NCI-H460 (cell line): Measurements from ENCODE around the gene PLD5. TPM values are rescaled to one million over a fixed set of nuclear protein-coding genes. Genes with fewer than 3 reads are reported as not detected.
A peak's percentile ranks its signal among the peaks of the same experiment; 100 is the strongest.
"Not testable (repeated sequence)": the region's sequence is repeated elsewhere in the genome, so short reads cannot be mapped to it uniquely, and the experiment has no call there.

Source experiments
- DNase-seq: peaks from one replicate; pipeline ENCODE4 v3.0.0-alpha.2; 2016; ENCODE audit warnings: low read depth; ENCODE audit errors: extremely low read depth
- total RNA-seq: library from RNA; depleted of rRNA; stranded (reverse); fragments of >200 nt; shearing (Covaris generic); gene quantifications from 2 replicates; pipeline ENCODE4 v1.2.3, GENCODE V29; 2014

Gene PLD5
- total RNA-seq, 1 experiment from 2014 or later = not detected

DNA sequence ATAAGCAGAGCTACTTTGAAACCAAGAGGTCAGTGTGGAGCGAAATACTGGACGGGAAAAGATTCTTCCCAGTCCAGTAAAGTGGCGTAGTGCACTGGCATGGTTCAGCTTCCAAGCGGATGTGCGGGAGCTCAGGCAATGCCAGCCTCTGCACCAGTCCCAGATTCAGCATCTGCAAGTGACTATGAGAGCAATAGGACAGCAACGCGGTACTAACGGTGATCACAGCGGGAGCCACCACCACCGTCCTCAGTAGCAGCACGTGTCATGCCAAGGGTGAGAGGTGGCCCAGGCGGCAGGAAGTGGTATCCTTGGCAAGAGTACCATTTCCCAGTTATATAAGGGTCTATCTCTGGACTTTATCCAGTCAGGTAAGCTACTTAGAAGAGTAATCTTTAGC lies 17.8 kb downstream of the PLD5 start:
- no peak for DNase-seq

DNA sequence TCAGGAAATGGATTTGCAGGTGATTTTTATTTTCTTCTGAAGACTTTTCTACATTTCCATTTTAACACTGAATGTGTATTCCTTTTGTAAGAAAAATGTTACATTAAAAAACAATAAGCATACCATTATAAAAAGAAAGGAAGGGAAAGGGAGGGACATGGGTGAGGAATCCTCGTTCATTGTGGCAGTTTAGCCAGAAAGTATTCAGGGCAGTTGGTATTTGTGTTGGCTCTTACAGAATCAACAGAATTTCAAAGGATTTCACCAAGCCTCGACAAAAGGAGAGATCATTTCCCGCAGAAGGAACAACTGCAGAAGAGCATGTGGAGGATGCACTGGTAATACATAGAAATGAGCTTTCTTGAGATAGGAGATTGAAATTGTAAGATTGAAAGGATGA lies 35.0 kb downstream of the PLD5 start:
- DNase-seq = no peak

DNA sequence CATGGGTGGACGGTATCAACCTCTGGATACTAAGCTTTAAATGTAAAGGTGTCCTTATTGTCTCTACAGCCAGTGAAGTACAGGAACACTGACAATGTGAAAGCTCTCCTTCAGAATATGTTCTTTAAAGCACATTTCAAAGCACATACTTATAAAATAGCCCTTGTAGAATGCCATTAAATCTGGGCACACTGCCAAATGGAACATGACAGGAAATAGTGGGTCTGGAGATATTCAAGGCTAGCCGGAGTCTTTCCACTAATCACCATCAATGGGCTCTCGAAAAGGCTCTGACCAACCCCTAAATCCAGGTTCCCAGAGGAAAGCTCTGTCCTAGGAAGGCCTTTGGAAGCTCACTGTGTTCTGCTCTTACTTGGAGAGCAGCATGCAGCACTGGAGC lies 46.6 kb downstream of the PLD5 start:
- DNase-seq = no peak

DNA sequence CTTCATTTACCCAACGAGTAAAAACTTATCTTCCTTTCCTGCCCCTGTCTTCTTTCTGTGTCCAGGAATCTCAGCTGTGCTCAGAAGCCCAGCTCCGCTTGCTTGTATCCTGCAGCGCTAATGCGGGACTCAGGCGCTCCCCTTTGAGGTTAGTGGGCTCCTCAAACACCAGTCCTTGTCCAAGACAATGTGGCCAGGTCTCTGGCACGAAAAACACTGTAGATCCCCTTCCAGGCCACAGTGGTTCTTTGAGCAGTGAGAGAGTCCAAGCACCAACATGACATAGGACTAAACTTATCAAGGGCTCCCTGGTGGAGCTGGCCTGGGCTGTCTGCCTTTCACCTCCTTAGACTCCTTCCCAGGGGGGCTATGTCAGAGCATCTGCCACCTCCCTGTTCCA lies 53.7 kb downstream of the PLD5 start:
- no peak for DNase-seq

DNA sequence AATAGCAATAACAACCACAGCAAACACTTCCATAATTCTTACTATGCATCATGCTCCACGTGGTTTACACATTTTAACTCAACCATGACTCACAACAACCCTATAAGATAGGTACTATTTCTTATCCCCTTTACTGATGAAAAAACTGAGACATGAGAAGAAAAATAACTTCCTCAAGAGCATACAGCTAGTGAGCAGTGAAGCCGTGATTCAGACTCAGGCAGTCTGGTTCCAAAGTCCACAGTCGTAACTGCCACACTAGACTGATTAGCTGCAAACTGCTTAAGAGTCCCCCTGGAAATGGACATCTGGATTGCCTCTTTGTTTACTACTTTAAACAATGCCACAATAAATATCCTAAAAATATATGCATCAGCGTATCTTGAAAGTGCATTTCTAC lies 55.7 kb downstream of the PLD5 start:
- no peak for DNase-seq

DNA sequence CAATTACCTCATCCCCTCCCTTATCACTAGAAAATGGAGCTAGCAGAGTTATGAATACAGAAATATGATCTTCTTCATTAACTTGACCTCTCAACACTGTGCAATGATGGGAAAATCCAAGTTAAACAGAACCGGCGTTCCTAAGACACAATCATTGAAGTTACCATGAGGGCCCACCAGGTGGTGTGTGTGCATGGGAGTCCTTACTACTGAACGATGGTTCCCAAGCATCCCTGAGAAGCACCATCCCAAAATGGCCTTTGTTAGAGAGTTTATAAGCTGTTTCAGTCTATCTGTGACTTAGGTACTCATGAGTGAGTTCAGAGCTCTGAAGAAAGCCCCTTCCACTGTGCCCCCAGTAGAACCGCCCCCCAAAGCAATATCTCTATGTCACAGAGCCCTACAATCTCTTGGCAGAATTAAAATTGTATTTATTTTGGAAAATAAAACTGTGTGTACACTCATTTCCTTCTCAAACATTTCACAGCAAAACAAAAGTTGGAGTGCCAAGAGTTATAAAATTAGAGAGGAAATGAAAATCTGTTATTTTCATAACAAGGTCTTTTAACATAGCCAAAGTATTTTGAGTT lies 56.8 kb downstream of the PLD5 start:
- peak; percentile 52 for DNase-seq

DNA sequence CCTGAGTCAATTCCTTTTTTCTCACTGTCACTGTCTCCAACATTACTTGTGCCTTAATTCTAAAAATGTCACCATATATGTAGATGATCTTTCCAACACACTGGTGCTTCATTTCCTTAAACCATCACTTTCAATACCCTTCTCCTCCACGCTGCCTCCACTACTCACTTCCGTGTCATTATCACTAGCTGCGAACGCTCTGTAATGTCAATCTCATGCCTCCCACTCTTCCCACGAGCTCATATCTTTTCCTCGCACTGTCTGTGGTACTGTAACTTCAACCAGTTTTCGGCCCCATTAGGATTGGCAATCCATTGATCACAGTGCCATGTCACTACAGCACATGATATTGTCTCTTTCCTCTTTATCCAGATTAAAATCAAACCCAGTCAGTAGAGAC lies 61.6 kb downstream of the PLD5 start:
- no peak for DNase-seq

DNA sequence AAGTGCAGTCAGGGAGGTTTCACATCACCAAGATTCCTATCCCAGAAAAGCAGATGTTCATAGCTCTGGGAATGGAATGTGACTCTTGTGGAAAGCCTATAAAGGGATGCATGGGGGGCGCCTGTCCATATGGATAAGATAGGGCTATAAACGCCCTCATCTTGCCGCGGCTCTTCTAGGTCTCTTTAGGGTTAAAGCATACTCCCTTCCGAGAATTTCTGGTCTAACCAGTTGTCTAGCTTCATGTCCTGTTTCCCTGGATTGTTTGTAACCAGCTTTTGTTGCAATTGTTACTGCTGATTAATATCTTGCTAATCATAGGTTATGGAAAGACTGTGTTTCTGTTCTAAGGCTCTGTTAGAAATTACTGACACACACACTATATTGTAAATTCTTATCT lies 64.8 kb downstream of the PLD5 start:
- DNase-seq = not testable (repeated sequence)

DNA sequence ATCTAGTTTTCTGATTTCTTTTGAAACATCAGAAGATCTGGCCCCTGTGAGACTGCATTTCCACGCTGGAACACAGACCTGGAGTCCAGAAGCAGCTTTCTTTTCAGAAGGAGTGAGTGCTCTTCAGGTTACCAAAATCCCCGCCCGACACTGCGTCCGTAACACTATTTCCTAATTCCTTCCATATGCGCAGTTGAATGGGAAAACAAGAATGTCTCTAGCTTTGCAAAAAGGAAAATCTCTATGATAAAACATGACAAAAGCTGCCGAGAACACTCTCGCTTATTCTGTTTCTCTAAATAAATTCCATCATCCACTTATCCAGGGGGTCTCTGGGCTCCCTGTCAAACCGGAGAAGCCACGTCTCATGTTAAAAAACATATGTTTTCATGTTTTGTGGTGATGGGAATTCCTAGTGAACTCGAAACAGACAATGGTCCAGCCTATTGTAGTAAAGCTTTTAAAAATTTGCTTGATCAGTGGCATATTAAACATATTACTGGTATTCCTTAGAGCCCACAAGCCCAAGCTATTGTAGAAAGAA lies 67.7 kb downstream of the PLD5 start:
- no peak for DNase-seq

DNA sequence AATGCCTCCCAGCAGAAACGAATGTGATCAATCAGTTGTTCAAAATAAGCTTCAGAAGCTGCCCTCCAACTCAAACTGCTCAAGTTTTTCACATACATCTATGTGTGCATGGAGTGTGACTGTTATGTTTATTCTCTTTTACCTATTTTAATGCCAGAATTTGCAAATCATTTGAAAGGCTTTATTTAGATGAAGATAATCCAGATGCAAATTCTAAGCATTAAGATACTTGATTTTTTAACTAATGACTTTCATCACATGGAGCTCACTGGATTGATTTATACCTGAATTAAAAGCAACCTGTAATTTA lies 69.5 kb downstream of the PLD5 start:
- DNase-seq = no peak

DNA sequence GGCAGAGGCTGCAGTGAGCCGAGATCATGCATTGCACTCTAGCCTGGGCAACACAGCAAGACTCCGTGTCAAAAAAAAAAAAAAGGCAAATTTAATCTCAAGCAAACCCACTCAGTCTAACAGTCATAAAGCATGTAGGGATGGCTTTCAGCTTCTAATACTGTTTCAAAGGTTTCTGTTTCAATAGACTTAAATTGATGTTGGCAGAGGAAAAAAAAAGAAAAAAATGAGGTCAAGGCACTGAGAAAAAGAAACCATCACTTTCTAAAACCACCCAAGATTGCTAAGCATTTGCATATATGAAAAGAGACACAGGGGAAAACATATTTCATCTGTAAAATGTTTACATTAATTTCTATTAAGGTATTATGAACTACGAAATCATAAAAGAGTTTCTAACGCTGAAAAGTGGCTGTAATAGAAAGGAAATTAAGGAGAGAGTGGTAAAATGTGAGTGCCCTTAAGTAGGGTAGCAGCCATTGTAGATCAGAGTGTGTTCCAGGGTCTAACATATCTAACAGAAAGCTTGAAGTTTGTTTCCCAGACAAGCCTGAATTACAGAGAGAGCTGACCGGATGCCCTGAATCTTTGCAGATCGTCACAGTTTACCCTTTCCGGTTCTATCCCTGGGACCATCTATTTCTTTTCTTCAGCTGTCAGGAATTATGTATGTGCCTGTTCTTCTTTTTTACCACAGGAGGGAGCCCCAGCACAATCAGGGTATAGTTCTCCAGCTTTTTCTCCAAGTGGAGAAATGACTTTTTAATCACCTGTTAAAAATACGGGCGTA lies 70.0 kb downstream of the PLD5 start:
- peak; percentile 54 for DNase-seq

DNA sequence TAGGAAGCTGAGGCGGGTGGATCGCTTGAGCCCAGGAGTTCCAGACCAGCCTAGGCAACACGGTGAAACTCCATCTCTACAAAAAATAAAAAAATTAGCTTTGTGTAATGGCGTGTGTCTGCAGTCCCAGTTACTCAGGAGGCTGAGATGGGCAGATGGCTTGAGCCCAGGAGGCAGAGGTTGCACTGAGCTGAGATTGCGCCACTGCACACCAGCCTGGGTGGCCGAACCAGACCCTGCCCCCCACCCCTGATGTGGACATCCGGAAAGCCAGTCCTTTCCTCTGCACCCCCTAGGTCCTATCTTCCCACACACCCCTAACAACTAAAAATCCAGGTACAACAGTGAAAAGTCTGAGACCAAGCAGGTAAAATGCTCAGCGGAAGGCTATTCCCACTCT lies 71.9 kb downstream of the PLD5 start:
- DNase-seq = no peak

DNA sequence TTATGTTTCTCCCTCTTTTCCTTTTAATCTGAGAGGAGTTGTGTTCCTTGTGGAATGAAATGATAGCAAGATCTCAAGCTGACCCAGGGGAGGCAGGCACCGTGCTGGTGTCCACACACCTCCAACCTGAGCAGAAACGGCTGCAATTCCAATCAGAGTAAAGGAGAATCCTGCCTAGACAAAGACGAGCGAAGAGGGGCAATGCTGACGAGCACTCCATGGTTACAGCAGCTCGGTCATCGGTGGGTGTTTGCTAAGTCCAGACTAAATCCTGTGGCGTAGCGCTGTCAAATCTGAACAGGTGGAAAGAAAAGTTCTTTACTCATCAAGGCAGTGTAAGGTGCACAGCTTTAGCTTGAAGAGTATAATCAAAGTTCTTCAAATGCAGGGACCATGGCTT lies 74.8 kb downstream of the PLD5 start:
- no peak for DNase-seq

DNA sequence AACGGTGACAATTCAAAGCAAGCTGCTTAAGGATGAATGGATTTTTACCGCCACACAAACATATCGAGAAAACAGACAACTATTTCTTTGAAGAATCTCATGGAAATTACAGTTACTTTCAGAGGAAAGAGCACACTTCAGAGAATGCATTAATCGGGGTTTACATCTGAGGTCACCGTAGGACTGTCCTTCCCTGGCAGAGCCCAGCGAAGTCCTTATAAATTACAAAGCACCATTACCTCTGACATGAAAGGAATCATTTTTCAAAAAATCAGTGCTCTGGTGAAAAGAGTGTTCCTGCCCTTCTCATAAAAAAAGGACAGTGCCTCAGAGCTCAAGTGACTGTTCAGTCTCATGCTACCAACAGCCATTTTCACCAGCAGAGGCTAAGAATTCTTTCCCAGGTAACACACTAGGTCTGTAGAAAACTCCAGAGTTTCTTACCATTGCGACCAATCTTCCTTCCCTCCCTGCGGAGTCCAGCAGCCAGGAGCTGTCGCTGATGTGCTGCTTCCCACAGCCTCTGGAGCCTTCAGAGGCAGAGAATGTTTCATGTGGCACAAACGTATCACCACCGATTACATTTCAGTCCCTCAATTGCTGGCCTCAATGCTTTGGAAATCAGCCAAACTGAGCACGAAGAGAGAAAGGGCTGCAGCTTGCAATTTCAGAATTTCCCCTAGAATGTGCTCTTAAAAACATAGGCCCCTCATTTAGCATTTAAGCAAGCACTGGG lies 75.4 kb downstream of the PLD5 start:
- DNase-seq = no peak

DNA sequence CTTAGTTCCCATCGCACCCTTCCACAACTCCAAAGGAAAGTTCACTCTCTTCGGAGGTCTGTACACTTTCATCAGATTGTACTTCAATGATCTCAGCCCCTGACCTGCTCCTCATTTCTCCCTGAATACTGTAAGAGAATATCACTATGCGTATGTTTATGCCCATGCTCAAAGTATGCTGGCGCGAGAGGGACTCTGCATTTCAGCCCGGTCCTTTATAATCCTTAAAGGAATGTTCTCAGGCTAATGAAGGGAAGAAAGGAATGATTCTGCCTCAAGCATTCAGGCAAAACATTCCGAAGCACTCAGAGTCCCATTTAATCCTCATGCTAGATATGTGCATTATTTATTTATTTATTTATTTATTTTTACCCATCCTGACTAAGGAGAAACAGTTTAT lies 76.8 kb downstream of the PLD5 start:
- DNase-seq = no peak

DNA sequence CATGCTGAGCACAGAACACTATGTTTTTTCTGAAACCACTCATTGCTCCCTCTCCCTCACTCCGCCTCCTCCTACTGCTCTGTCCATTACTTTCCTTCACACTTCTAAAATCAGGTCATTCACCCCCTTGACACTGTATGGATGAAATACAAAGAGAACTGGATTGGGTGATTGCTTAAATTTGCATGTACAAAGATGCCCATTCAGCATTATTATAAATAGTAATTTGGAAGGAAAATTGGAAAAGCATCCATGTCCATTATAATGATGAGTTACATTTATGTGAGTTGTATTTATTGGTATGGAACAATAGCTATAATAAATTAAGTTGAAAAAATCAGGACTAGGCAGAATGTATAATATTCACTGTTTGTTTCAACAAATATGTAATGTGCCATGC lies 83.7 kb downstream of the PLD5 start:
- no peak for DNase-seq

DNA sequence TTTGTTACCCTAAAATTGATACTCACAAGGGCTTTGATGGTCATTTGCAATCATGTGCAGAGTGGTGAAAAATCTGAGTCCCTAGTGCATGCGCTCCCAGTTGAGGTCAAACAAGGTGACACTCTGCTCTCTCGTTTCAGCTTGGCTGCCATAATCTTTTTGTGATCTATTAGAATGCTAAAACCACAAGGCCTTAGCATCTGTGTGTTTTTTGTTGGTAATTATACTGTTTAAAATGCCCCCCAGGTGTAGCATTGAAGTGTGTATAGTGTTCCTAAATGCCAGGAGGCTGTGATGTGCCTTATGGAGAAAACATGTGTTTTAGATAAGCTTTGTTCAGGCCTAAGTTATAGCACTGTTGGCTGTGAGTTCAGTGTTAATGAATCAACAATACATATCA lies 89.3 kb downstream of the PLD5 start:
- no peak for DNase-seq

DNA sequence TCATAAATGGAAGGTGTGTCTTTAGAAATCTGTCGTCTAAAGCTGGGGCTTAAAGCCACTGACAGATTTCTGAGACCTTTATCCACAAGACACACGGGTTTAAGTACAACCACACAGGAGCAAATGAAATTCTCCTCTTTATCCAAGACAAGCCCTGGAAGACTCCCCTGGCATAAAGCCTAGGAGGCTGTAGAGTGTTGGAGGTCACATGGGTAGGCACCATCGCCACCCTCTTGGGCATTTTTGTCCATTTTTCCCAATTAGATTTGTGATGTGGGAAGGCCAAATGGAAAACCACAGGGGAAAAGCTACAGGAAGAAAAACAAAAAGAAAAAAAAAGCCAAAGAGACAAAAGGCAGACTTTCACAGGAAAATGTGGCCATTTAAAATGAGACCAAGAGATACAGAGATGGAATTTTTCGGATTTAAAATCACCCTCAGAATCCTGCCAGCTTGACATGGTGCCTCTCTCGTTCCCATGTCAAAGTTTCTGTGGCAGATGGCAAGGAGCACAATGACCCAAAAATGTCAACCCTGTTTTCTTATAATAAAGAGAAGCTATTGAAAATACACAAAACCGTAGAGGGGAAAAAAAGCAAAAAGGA lies 91.9 kb downstream of the PLD5 start:
- no peak for DNase-seq

DNA sequence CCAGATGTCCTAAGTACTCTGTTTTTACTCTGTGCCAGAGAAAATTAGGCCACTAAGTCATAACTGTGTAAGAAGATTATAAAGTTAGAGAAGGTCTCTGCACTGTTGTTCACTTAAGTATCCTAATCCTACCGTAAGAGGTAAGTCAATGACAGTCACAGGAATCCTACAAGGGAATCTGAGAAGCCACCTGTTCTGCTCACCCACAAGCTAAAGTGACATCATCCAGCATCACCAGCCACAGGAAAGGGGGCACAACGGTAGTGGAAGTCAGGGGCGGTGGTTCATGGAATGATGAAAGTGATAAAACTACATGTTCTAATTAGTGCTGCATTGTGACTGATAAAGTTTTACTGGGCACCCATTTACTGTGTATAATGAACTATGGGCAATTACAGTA lies 92.7 kb downstream of the PLD5 start:
- DNase-seq = no peak

DNA sequence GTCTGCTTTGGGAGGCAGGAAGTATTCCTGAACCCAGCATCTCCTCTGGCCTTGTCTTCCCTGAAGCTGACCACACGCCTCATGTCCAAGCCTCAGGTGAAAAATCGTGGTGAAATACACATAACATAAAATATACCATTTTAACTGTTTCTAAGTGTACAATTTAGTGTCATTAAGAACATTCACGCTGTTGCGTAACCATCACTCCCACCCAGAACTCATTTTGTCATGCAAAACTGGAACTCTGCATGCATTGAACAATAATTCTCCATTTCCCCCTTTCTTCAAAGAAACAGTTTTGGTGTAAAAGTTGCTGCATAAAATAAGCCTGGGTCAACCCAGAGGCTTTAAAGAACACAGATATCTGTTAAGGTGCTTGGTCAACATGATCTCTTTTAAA lies 93.5 kb downstream of the PLD5 start:
- no peak for DNase-seq

DNA sequence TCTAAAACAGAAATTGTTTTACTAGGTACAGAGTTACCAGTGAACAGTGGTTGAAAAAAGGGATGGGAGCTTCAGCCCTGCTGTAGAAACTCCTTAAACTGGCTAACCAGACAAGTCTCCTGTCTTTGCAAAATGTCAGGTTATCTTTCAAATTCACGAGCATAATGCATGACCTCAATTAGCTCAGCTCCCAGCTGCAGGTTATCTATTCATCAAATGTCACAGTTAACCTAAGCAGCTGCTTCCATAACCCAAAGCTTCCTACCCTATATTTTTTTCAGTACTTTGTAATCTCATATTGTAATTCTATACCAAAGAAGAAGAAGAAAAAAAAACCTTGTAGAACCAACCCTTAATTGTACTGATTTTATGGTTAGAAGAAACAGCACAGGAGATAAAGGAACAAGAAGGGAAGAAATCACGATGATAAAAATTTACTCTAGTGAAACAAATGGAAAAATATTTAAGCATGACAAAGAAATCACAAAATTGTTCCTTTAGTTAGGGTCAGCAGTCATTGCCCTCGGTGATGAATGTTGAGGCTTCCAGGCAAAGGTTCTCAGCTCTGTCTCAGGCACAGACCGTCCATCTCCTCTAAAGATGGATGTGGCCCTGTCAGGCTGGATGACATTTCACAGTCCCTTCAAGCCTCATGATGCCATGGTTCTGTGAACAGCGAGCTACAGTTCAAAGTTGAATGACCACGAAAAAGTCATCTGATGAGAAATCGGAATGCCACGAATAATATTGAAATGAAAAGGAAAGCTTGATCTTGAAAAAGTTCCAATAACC lies 95.9 kb downstream of the PLD5 start:
- DNase-seq = no peak
